PC-3 (cell line): Measurements from ENCODE around the gene CSF2RB.

ENCODE experiments used
- CTCF ChIP-seq: fragments of 300-600 bp; sonication (generic); conservative IDR thresholded peaks from 2 replicates; pipeline ENCODE4 v1.5.1; 2017; ENCODE audit warnings: antibody characterized with exemption, low read depth, mild to moderate bottlenecking, low read length
- EZH2 ChIP-seq: fragments of 300-600 bp; sonication (generic); IDR thresholded peaks from one replicate; pipeline ENCODE4 v1.6.1; 2017; ENCODE audit warnings: antibody characterized with exemption, mild to moderate bottlenecking, low read length; ENCODE audit not compliant: unreplicated experiment

- no peak for TF ChIP-seq EZH2
- no peak for TF ChIP-seq CTCF
These were observed 40.0 kb downstream of the CSF2RB start for GRCh38 chr22:36953239-36954080.
